Inferior parietal cortex (tissue), 1 donor: ENCODE data around the gene SOBP.
"Not testable (repeated sequence)": the region's sequence is repeated elsewhere in the genome, so short reads cannot be mapped to it uniquely, and the experiment has no call there.

Experiments
- DNase-seq: peaks from one replicate; pipeline ENCODE4 v3.0.0-alpha.2; 2016; ENCODE audit errors: extremely low spot score

The SOBP gene, protein sequence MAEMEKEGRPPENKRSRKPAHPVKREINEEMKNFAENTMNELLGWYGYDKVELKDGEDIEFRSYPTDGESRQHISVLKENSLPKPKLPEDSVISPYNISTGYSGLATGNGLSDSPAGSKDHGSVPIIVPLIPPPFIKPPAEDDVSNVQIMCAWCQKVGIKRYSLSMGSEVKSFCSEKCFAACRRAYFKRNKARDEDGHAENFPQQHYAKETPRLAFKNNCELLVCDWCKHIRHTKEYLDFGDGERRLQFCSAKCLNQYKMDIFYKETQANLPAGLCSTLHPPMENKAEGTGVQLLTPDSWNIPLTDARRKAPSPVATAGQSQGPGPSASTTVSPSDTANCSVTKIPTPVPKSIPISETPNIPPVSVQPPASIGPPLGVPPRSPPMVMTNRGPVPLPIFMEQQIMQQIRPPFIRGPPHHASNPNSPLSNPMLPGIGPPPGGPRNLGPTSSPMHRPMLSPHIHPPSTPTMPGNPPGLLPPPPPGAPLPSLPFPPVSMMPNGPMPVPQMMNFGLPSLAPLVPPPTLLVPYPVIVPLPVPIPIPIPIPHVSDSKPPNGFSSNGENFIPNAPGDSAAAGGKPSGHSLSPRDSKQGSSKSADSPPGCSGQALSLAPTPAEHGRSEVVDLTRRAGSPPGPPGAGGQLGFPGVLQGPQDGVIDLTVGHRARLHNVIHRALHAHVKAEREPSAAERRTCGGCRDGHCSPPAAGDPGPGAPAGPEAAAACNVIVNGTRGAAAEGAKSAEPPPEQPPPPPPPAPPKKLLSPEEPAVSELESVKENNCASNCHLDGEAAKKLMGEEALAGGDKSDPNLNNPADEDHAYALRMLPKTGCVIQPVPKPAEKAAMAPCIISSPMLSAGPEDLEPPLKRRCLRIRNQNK

DNA sequence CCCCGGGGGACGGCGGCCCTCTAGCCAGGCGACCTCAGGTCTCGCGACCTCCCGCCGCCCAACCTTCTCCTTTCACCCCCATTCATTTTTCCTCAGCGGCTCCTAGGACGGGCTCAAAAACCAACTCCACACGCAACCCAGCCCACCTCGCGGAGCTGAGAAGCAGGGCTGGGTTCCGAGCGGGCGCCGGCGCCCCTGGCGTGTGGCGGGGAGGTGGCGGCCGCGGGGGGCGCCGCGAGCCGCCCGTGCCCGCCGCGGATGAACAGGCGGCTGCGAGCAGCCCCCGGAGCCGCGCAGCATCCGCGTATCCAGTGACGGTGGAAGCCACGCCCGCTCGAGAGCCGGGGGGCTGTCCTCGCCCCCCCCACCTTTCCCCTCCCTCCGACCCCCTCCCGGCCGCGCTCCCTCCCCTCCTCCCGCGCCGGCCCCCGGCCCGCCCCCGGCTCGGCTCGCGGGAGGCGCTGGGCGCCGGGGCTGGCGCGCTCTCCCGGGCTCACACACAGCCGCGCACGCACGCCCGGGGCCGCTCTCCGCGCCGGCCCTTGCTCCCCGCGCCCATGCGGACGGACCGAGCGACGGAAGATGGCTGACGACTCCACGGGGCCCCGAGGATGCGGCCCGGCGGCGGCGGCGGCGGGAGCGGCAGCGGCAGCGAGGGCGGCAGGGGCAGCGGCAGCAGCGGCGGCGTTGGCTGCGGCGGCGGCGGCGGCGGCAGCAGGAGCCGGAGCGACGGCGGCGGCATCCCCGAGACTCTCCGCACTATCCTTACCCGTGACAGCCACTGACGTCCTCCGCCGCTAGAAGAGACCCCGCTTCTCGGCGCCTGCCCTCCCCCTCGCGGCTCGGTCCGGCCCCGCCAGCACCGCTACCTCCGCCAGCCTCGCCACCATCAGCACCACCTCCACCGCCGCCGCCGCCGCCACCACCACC lies at the start of gene SOBP:
TSS of gene SOBP (plus strand) at position 482 of the 930 bp plus-strand sequence. CDS start 500 bp downstream, outside the sequence.
- DNase-seq, result peak; percentile 28

DNA sequence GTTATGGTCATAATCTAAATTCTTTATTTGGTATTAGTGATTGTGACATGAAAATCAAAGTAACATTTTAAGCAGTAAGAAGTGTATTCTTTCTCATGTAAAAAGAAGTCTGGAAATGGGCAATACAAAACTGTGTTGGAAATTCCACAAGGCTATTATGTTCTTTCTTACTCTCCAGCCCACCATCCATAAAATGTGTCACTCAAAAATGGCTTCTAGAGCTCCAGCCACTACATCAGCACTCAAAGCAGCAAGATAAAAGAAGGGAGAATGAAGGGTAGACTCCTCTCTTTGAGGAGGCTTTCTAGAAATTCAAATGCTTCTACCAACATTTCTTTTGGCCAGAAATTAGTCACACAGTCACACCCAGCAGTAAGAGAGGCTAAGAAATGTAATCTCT lies 49.0 kb upstream of the SOBP start:
- no peak for DNase-seq

DNA sequence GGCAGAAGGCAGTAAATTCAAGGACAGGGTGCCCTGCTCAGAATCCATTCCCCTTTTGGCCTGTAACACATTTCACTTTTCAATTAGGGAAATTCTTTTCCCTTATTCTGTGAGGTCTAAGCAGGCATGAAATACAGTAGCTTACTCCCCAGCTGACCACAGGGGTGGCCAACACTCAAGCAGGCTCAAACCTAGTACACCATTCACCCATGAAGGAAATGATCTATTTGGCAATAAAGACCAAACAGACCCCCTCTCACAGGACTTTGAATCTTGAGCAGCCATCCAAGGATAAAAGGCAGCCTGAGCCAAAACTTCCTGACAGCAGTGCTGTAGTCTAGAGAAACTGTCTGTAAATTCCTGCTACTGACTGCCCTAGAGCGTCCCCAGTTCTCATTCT lies 48.2 kb upstream of the SOBP start:
- DNase-seq, result no peak

DNA sequence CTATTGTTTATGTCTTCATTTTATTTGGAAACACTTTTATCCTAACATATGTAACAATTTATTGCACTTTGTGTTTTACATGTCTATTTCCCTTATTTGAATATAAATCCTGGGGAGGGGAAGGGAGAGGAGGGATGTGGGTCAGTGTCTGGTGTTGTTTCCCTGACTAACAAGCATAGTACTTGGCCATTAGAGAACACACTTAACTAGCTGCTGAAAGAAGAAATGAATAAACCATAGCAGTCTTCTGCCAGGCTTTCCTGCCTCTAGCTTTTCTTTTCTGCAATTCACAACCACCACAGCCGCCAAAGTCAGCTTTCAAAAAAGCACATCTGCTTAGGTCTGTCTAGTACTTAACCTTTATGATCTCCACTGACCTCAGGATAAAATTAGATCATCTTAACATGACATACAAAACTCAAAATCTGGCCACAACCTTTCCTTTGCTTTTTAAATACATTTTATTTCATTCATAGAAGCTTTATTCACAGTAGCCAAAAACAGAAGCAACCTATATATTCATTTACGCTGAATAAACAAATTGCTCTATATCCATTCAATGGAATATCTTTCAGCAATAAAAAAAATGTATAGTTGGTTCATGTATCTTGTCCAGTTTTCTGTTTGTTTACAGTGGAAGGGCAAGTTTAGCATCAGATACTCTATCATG lies 46.8 kb upstream of the SOBP start:
- DNase-seq, result no peak

DNA sequence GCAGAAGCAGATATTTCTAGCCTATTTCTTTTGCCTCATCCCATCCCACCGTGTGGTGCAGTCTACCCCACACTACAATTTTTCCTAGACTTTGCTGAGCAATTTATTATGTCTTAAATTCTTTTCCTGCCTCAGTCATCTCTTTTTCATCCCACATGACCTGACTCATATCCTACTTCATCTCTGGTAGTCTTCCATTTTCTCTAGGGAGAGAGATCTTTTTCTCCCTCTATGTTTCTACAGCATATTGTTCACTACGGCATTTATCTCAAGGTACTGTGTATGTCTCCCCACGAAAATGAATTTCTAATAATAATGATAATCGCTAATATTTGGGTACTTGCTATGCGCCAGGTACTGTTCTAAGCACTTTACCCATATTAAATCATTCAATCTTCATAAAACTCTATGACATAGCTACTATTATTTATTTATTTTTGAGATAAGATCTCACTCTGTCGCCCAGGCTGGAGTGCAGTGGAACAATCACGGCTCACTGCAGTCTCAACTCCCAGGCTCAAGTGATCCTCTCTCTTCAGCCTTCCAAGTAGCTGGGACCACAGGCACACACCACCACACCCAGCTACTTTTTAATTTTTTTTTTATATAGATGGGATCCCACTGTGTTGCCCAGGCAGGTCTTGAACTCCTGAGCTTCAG lies 46.2 kb upstream of the SOBP start:
- no peak for DNase-seq

DNA sequence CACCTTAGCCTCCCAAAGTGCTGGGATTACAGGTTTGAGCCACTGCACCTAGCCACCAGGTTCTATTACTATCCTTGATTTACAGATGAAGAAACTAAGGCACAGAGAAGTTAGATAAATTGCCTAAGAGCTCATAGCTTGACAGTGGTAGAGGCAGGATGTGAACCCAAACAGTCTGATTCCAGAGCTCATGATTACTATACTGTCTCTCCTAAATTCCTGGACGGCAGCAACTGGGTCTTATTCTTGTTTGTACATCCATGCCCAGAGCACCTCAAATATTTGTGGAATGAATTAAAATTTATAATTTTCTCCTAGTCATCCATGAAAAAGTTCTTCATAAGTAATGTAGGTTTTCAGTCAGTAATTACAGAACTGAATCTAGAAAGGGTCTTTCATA lies 45.6 kb upstream of the SOBP start:
- no peak for DNase-seq

DNA sequence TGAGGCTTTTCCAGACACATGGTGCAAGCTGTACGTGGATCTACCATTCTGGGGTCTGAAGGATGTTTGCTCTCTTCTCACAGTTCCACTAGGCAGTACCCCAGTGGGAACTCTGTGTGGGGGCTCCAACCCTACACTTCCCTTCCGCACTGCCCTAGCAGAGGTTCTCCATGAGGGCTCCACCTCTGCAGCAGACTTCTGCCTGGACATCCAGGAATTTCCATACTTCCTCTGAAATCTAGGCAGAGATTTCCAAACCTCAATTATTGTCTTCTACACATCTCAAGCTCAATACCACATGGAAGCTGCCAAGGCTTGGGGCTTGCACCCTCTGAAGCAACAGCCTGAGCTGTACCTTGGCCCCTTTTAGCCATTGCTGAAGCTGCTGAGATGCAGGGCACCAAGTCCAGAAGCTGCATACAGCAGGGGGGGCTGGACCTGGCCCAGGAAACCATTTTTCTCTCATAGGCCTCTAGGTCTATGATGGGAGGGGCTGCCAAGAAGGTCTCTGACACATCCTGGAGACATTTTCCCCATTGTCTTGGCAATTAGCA lies 42.2 kb upstream of the SOBP start:
- no peak for DNase-seq

DNA sequence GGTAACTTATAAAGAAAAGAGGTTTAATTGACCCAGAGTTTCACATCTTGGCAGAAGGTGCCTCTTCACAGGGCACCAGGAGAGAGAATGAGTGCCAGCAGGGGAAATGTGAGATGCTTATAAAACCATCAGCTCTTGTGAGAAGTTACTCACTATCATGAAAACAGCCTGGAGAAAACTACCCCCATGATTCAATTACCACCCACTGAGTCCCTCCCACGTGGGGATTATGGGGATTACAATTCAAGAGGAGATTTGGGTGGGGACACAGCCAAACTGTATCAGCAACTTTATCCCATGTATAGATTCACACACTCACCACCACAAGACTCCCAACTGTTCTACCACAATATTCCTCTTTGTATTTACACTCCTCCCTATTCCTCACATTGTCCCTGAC lies 41.1 kb upstream of the SOBP start:
- DNase-seq, result no peak

DNA sequence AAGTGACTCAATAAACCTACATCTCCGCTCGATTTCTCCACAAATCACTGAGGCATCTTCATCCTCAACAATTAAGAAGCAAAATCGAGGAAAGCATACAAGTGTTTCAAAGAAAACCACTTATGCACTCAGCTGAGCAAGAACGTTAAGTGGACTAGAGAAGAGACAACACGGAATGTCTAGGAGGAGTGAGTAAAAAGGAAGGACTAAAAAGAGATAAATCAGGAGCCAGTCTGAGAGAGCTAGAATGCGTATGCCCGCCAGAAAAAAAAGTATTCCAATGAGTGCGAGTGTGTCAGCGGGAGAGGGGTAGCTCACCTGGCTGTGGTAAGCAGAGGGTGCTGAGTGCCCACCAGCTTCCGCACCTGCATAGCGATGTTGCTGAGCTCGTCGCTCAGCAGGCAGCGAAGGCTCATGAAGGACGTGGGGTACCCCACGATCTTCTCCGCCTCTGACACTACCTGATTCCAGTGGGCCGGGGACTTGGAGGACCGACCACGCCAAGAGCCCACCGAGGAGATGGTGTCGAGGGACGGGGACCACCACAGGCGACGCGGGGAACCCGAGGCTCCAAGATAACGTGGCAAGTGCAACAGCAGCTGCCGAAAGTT lies 31.1 kb upstream of the SOBP start:
- peak; percentile 25 for DNase-seq

DNA sequence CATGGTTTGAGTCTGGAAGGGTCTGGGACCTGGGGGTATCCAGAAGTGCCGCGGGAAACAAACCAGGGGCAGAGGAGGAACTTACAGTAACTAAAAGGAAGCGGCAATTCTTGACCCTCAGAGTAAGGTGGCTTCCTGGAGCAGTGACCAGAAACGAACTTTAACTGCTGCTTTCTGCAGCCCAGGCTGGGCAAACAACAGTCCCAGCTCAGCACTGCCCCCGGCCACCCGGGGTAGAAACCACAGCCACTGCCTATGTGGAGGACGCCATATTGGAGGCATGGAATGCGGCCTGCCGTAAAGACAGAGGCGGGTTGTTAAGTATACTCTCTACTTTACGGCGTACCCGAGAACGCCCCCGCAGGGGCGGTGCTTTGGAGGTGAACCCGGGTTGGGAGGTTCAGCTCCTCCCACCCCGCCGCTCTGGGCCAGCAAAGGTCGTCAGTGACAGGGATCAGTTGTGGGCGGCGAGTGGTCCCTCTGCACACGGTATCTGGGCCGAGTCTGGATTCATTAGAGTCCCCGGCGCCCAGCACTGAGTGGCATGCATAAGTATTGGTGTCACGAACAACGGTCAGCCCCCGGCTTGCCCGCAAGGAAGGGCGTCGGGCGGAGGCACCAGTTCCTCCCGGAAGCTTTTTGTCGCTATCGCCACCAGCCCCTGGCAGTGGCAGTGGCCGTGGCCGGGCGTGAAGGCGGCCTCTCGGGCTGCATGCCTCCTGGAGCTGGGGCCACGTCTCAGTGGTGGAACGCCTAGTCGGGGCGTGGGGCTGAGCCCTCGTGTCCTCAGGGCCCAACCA lies 30.4 kb upstream of the SOBP start, which contains the start of gene PDSS2:
TSS of gene PDSS2 (minus strand) at position 282 of the 800 bp plus-strand sequence. CDS start at position 3, 279 bp downstream.
- peak; percentile 98 for DNase-seq

DNA sequence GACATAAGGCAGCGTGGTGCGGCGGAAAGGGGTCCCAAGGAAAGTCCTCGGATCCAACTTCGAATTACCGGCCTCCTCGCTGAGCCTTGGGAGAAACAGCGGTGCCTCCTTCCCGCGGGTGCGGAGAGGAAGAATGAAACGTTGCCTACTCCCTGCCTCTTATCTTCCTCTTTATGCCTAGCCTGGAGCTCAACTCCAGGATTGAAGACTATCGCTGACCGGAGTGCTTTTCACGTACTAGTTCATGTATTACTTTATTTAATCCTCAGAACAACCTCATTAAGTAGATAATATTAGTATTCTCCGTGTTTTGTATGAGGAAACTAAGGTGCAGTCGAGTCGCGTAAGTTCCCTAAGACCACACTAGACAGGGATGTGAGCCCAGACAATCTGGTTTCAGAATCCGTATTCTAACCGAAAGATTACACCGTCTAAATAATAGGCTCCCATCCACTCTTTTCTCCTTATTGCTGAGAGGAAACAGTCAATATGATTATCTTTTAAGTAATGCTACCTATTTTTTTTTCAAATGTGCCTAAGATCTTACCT lies 29.8 kb upstream of the SOBP start:
- peak; percentile 44 for DNase-seq

DNA sequence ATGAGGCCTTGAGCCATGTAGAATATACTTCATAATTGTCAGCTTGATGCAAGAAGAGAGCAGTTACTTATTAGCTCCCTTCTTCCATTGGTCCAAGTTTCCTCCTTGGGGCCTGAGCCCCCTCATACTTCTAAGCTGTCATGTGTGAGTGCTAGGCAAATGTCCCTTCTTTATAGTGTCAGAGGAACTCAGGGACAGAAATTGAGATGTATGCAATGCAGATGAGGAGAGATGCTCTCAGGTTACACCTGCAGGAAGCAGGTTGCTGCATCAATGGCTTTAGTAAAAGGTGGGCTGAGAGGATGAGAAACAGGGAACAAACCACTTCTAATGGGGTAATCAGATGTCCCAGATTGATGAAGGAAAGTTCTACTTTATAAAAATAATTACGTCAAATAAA lies 23.9 kb upstream of the SOBP start:
- no peak for DNase-seq

DNA sequence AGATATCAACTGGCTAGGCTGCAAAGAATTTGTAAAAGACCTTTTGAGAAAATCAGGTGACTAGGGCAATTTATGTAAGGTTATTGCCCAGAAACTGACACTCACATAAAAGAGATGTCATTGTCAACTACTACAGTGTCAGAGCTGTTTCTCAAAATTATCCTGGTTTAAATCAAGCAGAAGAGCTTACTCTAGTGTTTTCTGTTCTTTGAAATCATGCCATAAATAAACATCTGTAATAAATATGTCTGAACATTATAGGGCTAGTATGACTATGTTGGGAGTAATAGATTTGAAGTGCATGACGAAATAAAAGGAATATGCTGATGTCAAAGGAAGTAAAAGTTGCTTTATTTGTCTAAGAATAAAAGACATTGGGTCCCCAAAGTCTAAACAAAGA lies 19.6 kb upstream of the SOBP start:
- DNase-seq, result no peak

DNA sequence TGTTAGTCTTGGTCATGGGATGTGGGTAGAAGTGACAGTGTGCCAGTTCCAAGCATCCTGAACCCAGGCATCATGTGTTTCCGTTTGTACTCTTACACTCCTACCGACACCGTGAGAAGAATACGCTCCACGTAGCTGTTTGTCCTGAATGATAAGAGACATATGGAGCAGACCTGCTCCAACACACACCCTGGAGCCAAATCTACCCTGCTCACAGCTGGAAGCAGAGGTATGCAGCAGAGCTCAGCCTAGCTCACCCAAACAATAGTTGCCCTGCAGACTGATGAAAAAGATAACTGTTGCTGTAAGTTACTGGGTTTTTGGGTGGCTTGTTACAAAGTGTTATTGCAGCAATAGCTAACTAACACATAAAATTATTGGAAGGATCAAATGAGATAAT lies 16.3 kb upstream of the SOBP start:
- no peak for DNase-seq

DNA sequence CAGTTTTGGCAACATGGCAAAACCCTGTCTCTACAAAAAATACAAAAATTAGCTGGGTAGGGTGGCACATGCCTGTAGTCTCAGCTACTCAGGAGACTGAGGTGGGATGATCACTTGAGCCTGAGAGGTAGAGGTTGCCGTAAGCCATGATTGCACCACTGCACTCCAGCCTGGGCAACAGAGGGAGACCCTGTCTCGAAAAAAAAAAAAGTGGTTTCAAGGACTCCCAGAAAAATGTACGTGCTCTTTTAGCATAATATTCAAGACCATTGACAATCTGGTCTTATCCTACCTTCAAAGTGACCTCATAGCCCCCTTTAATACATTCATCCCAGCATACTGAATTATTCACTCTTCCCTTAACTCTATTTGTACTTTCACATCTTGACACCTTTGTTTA lies 14.6 kb upstream of the SOBP start:
- DNase-seq, result not testable (repeated sequence)

DNA sequence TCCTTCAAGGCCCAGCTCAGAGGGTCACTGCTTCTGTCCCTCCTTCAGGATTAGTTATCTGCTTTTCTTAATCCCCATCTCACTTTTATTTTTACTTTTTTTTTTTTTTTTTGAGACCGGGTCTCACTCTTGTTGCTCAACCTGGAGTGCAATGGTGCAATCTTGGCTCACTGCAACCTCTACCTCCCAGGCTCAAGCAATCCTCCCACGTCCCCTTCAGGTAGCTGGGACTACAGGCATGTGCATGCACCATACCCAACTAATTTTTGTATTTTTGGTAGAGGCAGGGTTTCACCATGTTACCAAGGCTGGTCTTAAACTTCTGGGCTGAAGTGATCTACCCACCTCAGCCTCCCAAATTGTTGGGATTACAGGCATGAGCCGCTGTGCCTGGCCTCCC lies 14.1 kb upstream of the SOBP start:
- DNase-seq, result not testable (repeated sequence)

DNA sequence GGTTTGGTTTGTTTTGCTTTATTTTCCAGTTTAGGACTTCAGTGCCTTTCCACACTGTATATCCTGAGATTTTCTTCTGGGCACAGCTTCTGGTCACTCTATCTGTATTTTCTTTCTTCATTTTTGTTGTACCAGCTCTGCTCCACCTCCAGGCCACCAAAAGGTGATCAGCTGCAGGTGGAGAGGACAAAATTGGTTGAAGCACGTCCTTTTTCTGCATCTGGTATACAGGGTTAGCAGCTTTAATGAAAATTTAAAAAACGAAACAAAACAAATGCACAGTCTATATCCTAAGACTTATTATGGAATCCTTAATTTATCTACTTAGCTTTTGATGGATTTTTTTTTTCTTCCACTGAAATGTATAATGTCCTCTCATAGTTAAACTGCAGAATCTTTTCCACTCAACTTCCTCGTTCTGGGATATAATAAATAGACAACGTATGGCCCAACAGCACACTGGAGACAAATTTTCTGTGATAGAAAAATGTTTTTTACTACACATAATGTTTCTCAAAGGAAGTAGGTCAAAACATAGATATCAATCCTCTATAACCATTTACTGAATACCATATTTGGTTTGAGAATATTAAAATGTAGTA lies 10.7 kb upstream of the SOBP start:
- DNase-seq, result no peak

DNA sequence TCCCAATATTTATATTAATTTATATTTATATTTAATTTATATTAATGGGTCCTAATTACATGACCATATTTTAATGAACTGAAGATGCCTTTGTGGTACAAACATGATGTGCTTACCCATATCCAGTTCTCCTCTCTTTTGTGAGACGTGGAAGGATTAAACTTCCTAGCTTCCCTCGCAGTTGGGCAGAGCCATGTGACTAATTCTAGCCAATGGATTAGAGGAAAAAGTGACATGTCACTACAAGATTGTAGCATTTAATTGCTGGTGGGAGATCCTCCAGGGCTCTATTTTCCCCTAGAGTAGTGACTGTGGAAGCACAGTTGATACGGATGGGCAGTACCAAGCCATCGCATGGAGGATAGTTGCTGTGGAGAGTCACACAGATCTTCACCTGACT lies 4.8 kb upstream of the SOBP start:
- DNase-seq, result no peak
